ENCODE results near the gene RPL4. TPM values are rescaled to one million over a fixed set of nuclear protein-coding genes. Genes with fewer than 3 reads are reported as not detected.

Gene RPL4
- total RNA-seq, 1 donor from 2014 or later: 1,358 TPM

- Histone ChIP-seq H3K27ac (replicated peaks) (peak within 1 kb of the TSS; percentile 92), H3K36me3 (peaks cover 79% of the 10 kb centered on the region), H3K4me3 (peak within 1 kb of the TSS; percentile 95), H3K27me3 (ENCODE audit: low read depth) (no peaks in the 10 kb centered on the region), H3K4me1 (peaks cover 51% of the 10 kb centered on the region), H3K9me3 (replicated peaks) (no peaks in the 10 kb centered on the region)
- intact Hi-C loops (cut with micrococcal nuclease): loop anchor here (5.0 kb wide), 1 partner anchor 110 kb away; the partner anchor contains the start of gene MAP2K1
- peak; percentile 97 for DNase-seq
- TF ChIP-seq CTCF (IDR thresholded peaks at IDR 0.05; ENCODE audit: borderline replicate concordance): peak; percentile 98
Observed at GRCh38 chr15:66497502-66498455, 6.9 kb downstream of the RPL4 start, which contains the start of gene SNAPC5. Gene SNAPC5 (minus strand): TSS chr15:66497762. CDS start chr15:66497731, 31 bp downstream.

GRCh38 chr15:66496951-66497501 is 7.6 kb downstream of the RPL4 start:
- peak overlapping the region; percentile 92 for H3K27ac ChIP-seq (replicated peaks)
- TF ChIP-seq CTCF (IDR thresholded peaks at IDR 0.05; ENCODE audit: borderline replicate concordance): no peak
- no peaks in the 10 kb centered on the region for H3K9me3 ChIP-seq (replicated peaks)
- no peaks in the 10 kb centered on the region for H3K27me3 ChIP-seq (ENCODE audit: low read depth)
- intact Hi-C loops (cut with micrococcal nuclease): loop anchor here (5.0 kb wide), 1 partner anchor 110 kb away; the partner anchor contains the start of gene MAP2K1
- peak overlapping the region; percentile 95 for H3K4me3 ChIP-seq
- no peak for DNase-seq
- peaks cover 44% of the 10 kb centered on the region for H3K4me1 ChIP-seq
- H3K36me3 ChIP-seq: peaks cover 79% of the 10 kb centered on the region

GRCh38 chr15:66494262-66494661 is 10.4 kb downstream of the RPL4 start:
- intact Hi-C loops (cut with micrococcal nuclease): no loop called here
- Histone ChIP-seq H3K36me3 (peaks cover 78% of the 10 kb centered on the region), H3K4me3 (no peak overlapping the region), H3K4me1 (peaks cover 47% of the 10 kb centered on the region), H3K27ac (replicated peaks) (no peak overlapping the region), H3K27me3 (ENCODE audit: low read depth) (no peaks in the 10 kb centered on the region), H3K9me3 (replicated peaks) (no peaks in the 10 kb centered on the region)
- no peak for DNase-seq
- no peak for TF ChIP-seq CTCF (IDR thresholded peaks at IDR 0.05; ENCODE audit: borderline replicate concordance)

- H3K27me3 ChIP-seq (ENCODE audit: low read depth): no peaks in the 10 kb centered on the region
- H3K4me3 ChIP-seq: no peak overlapping the region
- intact Hi-C loops (cut with micrococcal nuclease): no loop called here
- H3K36me3 ChIP-seq: peaks cover 86% of the 10 kb centered on the region
- no peak overlapping the region for H3K27ac ChIP-seq (replicated peaks)
- no peak for DNase-seq
- no peak for TF ChIP-seq CTCF (IDR thresholded peaks at IDR 0.05; ENCODE audit: borderline replicate concordance)
- H3K9me3 ChIP-seq (replicated peaks): no peaks in the 10 kb centered on the region
- peaks cover 27% of the 10 kb centered on the region for H3K4me1 ChIP-seq
Observed at GRCh38 chr15:66491846-66492245, 12.8 kb downstream of the RPL4 start.

- intact Hi-C loops (cut with micrococcal nuclease): no loop called here
- Histone ChIP-seq H3K27ac (replicated peaks) (no peak overlapping the region), H3K27me3 (ENCODE audit: low read depth) (no peaks in the 10 kb centered on the region), H3K4me3 (no peak overlapping the region), H3K4me1 (peaks cover 6% of the 10 kb centered on the region), H3K36me3 (peaks cover 84% of the 10 kb centered on the region), H3K9me3 (replicated peaks) (no peaks in the 10 kb centered on the region)
- no peak for TF ChIP-seq CTCF (IDR thresholded peaks at IDR 0.05; ENCODE audit: borderline replicate concordance)
- DNase-seq: no peak
Observed at GRCh38 chr15:66489179-66489791, 15.4 kb downstream of the RPL4 start.
